GM18873 (cell line): ENCODE measurements around the gene ALG12.

ENCODE experiments used
- ATAC-seq: cut with Tn5 transposase; IDR thresholded peaks from one replicate; pipeline ENCODE4 v1.9.1; 2021; ENCODE audit warnings: mild to moderate bottlenecking, moderate library complexity, moderate number of reproducible peaks; ENCODE audit not compliant: unreplicated experiment, low FRiP score

Gene ALG12

GRCh38 chr22:49958366-49958921 is 40.2 kb upstream of the ALG12 start:
- no peak for ATAC-seq

- ATAC-seq = no peak
These were observed 39.7 kb upstream of the ALG12 start for GRCh38 chr22:49957826-49958365.

GRCh38 chr22:49956914-49957825 is 38.9 kb upstream of the ALG12 start:
- ATAC-seq = no peak

- ATAC-seq = no peak
These were observed 38.2 kb upstream of the ALG12 start for GRCh38 chr22:49956418-49956770.

GRCh38 chr22:49955581-49956417 is 37.6 kb upstream of the ALG12 start:
- ATAC-seq = no peak

- no peak for ATAC-seq
These were observed 36.8 kb upstream of the ALG12 start for GRCh38 chr22:49954991-49955580.

GRCh38 chr22:49954354-49954753 is 36.1 kb upstream of the ALG12 start:
- ATAC-seq = no peak

- ATAC-seq = no peak
These were observed 35.6 kb upstream of the ALG12 start for GRCh38 chr22:49953680-49954344.

- ATAC-seq = no peak
These were observed 34.9 kb upstream of the ALG12 start for GRCh38 chr22:49953027-49953679.

GRCh38 chr22:49951986-49952896 is 34.0 kb upstream of the ALG12 start:
- ATAC-seq = no peak

GRCh38 chr22:49951678-49951985 is 33.4 kb upstream of the ALG12 start:
- ATAC-seq = no peak

GRCh38 chr22:49951000-49951677 is 32.9 kb upstream of the ALG12 start:
- no peak for ATAC-seq

- ATAC-seq = no peak
These were observed 32.3 kb upstream of the ALG12 start for GRCh38 chr22:49950396-49950994.

- ATAC-seq = no peak
These were observed 31.7 kb upstream of the ALG12 start for GRCh38 chr22:49949914-49950292.

GRCh38 chr22:49948958-49949913 is 31.0 kb upstream of the ALG12 start:
- no peak for ATAC-seq

- no peak for ATAC-seq
These were observed 30.1 kb upstream of the ALG12 start for GRCh38 chr22:49948116-49948957.
